Suprapubic skin (tissue), 4 donors: ENCODE measurements around the gene ATF2. TPM values are rescaled to one million over a fixed set of nuclear protein-coding genes. Genes with fewer than 3 reads are reported as not detected.

Experiments used
- DNase-seq, 2 donors: peaks; one replicate each; pipeline ENCODE4 v3.0.0-alpha.2; 2019; ENCODE audit warnings: low spot score in 2 of 2
- H3K27ac ChIP-seq: fragments of 200-600 bp; sonication (generic); one replicate; pipeline ENCODE4 v1.5.1; 2019
- H3K27me3 ChIP-seq: fragments of 200-600 bp; sonication (generic); one replicate; pipeline ENCODE4 v1.5.1; 2019
- H3K36me3 ChIP-seq: fragments of 200-600 bp; sonication (generic); one replicate; pipeline ENCODE4 v1.5.1; 2019
- H3K4me1 ChIP-seq: fragments of 200-600 bp; sonication (generic); one replicate; pipeline ENCODE4 v1.5.1; 2019
- H3K4me3 ChIP-seq: fragments of 200-600 bp; sonication (generic); one replicate; pipeline ENCODE4 v1.5.1; 2019; ENCODE audit warnings: mild to moderate bottlenecking
- H3K9me3 ChIP-seq: fragments of 200-600 bp; sonication (generic); one replicate; pipeline ENCODE4 v1.5.1; 2019
- EP300 ChIP-seq: sonication (generic); formaldehyde crosslinking; IDR thresholded peaks from one replicate; pipeline ENCODE4 v1.6.1; 2017; ENCODE audit warnings: antibody characterized with exemption
- POLR2A ChIP-seq, 2 donors: fragments of 450-650 bp; IDR thresholded peaks; one replicate each; pipeline ENCODE4 v1.6.1; 2017; ENCODE audit warnings: antibody characterized with exemption in 2 of 2, mild to moderate bottlenecking in 2 of 2, moderate library complexity in 2 of 2
- POLR2AphosphoS5 ChIP-seq, 3 donors: sonication (generic); formaldehyde crosslinking; IDR thresholded peaks; one replicate each; pipeline ENCODE4 v1.6.1; 2017; ENCODE audit warnings: antibody characterized with exemption in 3 of 3
- WGBS: methylation state at CpG from one replicate; pipeline ENCODE4 v1.1.5; 2018; 5-methylcytosine and 5-hydroxymethylcytosine counted together
- total RNA-seq, 4 donors: library from RNA; depleted of rRNA; stranded (reverse); fragments of >200 nt; gene quantifications; one replicate each; pipeline ENCODE4 v1.1.0, GENCODE V29; 2016
- TF ChIP-seq, protein P1 (sequence below), 2 donors: fragments of 200-600 bp in 1 of 2; fragments of 450-650 bp in 1 of 2; sonication (generic) in 1 of 2; IDR thresholded peaks; one replicate each; pipeline ENCODE4 v1.5.1; 2016 to 2019; ENCODE audit warnings: antibody characterized with exemption in 2 of 2, mild to moderate bottlenecking in 1 of 2, moderate library complexity in 1 of 2

Gene ATF2
- total RNA-seq, 4 donors from 2014 or later: 22.3 to 46.9 (median 27.0) TPM

DNA sequence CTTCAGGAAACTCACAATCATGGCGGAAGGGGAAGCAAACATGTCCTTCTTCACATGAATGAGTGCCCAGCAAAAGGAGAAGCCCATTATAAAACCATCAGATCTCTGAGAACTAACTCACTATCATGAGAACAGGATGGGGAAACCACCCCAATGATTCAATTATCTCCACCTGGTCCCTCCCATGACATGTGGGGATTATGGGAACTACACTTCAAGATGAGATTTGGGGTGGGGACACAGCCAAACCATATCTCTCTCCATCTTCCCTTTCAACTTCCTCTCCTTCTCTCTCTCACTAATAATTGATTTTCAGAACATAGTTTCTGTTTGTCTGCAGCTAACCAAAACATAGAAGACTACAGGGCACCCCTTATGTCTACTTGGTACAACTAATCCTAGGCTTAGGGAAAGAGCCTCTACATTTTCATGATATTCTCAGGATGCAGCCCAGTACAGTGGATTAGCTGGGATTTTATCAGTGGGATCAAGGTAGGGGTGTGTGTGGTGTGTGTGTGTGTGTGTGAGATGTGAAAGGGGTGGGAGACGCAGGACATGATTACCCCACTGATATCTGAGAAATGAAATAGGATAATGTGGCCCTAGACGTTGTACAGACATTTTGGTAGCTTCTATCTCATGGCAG lies 2.8 kb upstream of the ATF2 start:
- H3K4me1 ChIP-seq: peaks cover 14% of the 10 kb centered on the region
- TF ChIP-seq POLR2AphosphoS5 (IDR thresholded peaks at IDR 0.05) (no peak), EP300 (no peak), POLR2A (IDR thresholded peaks at IDR 0.05) (no peak)
- TF ChIP-seq, protein P1, sequence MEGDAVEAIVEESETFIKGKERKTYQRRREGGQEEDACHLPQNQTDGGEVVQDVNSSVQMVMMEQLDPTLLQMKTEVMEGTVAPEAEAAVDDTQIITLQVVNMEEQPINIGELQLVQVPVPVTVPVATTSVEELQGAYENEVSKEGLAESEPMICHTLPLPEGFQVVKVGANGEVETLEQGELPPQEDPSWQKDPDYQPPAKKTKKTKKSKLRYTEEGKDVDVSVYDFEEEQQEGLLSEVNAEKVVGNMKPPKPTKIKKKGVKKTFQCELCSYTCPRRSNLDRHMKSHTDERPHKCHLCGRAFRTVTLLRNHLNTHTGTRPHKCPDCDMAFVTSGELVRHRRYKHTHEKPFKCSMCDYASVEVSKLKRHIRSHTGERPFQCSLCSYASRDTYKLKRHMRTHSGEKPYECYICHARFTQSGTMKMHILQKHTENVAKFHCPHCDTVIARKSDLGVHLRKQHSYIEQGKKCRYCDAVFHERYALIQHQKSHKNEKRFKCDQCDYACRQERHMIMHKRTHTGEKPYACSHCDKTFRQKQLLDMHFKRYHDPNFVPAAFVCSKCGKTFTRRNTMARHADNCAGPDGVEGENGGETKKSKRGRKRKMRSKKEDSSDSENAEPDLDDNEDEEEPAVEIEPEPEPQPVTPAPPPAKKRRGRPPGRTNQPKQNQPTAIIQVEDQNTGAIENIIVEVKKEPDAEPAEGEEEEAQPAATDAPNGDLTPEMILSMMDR (IDR thresholded peaks at IDR 0.05): no peak
- no peaks in the 10 kb centered on the region for H3K9me3 ChIP-seq

DNA sequence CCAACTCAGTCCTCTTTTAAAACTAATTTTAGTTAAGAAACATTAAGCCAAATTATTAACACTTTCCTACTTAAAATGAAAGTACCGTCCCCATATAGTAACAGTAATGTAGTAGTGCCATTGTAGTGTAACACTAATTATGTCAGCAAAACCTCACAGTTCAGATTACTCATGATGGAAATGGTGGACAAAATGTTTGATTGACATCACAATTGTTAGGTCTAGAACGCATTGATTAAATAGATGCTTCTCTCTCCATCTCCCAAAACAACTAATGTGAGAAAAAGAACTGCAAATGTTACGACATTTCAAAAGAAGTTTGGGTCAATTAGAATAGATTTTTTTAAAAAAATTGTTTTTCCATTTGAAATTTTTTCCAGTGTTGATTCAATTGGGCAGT lies 1.2 kb upstream of the ATF2 start:
- Histone ChIP-seq H3K9me3 (no peaks in the 10 kb centered on the region), H3K4me3 (peak overlapping the region; percentile 86), H3K4me1 (peaks cover 14% of the 10 kb centered on the region), H3K27ac (no peak overlapping the region), H3K27me3 (no peaks in the 10 kb centered on the region), H3K36me3 (no peaks in the 10 kb centered on the region)
- WGBS: 44% methylated on average over 3 of the region's 3 CpGs
- no peak for DNase-seq
- TF ChIP-seq, protein P1 (IDR thresholded peaks at IDR 0.05): no peak
- TF ChIP-seq EP300 (no peak), POLR2A (IDR thresholded peaks at IDR 0.05) (no peak), POLR2AphosphoS5 (IDR thresholded peaks at IDR 0.05) (no peak)

More for the DNA sequence above, 2.8 kb upstream of the ATF2 start:
- 85% methylated on average over 3 of the region's 3 CpGs for WGBS
- no peak for DNase-seq
- Histone ChIP-seq H3K4me3 (no peak overlapping the region), H3K27ac (no peak overlapping the region), H3K27me3 (no peaks in the 10 kb centered on the region), H3K36me3 (peaks cover 8% of the 10 kb centered on the region)

DNA sequence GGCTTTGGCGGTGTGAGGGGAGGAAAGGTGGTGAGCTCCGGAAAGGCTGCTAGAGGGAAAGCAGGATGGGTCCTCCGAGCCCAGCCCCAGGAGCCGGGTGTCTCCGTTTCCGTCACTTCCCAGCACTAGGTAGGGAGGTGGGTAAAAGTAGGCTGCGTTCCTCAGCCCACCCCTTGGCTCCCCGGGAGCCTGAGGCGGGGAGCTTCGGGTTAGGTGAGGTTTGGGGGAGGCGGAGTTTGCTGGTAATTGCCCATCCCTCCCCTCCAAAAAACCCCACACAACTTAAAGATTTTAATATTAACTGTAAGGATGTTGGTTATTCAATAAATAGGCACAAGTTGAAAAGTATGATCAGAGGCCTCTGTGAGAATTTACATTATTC lies 552 bp upstream of the ATF2 start:
- DNase-seq: no peak
- Histone ChIP-seq H3K27ac (peak overlapping the region; percentile 49), H3K9me3 (no peaks in the 10 kb centered on the region), H3K27me3 (no peaks in the 10 kb centered on the region), H3K4me3 (peak overlapping the region; percentile 86), H3K4me1 (peaks cover 14% of the 10 kb centered on the region), H3K36me3 (no peaks in the 10 kb centered on the region)
- TF ChIP-seq POLR2A (IDR thresholded peaks at IDR 0.05): peak in 1 of 2 donors; percentile 50
- TF ChIP-seq EP300: no peak
- 0% methylated on average over 11 of the region's 11 CpGs for WGBS

DNA sequence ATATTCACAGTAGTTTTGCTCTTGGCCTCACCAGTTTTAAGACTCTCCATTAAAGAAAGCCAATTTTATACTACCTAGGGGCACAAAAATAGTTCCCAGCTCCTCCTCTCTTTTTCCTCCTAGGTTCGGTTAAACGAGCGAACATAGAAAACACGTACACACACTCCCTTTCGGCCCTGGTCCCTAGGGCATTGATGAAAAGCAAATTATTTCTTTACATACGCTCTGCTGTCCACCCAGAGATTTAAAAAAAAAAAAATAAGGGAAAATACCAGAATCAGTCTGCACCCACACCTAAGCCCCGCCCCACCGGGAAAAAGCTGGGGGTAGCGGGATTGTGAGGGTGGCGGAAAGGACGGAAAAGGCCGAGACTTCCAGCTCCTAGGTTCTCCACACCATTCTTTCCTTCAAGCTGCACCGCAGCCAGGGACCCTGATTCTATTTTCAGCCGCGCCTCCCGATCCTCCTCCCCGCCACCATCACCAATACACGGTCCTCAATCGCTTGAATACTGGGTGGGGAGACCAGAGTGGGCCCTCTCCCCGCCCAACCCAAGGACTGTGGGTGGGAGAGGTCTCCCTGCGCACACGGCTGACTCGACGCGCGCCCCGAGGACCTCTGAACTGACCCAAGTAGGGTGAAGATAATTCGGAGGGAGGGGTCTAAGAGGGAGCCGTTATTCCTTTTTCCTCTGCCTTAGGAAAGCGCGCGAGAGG lies 769 bp downstream of the ATF2 start:
- TF ChIP-seq POLR2AphosphoS5 (IDR thresholded peaks at IDR 0.05) (no peak), POLR2A (IDR thresholded peaks at IDR 0.05) (no peak), EP300 (no peak)
- TF ChIP-seq, protein P1 (IDR thresholded peaks at IDR 0.05): no peak
- Histone ChIP-seq H3K36me3 (no peaks in the 10 kb centered on the region), H3K4me3 (peak overlapping the region; percentile 86), H3K4me1 (peaks cover 14% of the 10 kb centered on the region), H3K27ac (peak overlapping the region; percentile 94), H3K27me3 (no peaks in the 10 kb centered on the region), H3K9me3 (no peaks in the 10 kb centered on the region)
- 0% methylated on average over 32 of the region's 32 CpGs for whole genome bisulfite sequencing
- DNase-seq: peak in 1 of 2 donors; percentile 71

DNA sequence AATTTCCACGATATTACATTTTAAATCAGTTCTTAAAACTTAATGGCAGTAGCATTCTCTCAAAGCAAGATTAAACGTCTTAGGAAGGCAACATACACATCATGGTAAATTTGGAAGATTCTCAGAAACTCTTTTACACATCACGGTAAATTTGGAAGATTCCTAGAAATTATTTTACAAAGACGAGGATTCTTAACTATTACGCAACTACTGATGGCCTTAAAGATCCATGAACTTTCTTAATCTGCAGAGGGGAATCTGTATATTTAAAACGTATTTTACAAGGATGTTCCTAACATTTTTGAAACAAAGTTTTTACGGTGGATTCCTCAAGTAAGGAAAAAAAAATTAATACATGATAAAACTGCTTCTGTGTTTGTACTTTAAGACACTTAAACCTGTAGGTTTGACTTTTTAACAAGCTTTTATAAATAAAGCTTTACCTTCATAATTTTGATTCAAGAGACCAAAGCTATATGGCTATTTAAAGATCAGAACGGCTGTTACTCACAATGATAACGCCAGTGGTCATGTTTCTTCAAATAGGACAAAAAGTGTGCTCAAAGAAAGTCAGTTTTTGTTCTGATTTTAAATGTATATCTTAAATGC lies 1.7 kb downstream of the ATF2 start:
- Histone ChIP-seq H3K36me3 (no peaks in the 10 kb centered on the region), H3K4me1 (peaks cover 14% of the 10 kb centered on the region), H3K27me3 (no peaks in the 10 kb centered on the region), H3K27ac (no peak overlapping the region), H3K9me3 (no peaks in the 10 kb centered on the region), H3K4me3 (peak overlapping the region; percentile 86)
- 39% methylated on average over 9 of the region's 9 CpGs for WGBS
- no peak for DNase-seq
- TF ChIP-seq EP300 (no peak), POLR2AphosphoS5 (IDR thresholded peaks at IDR 0.05) (no peak), POLR2A (IDR thresholded peaks at IDR 0.05) (no peak)
- TF ChIP-seq, protein P1 (IDR thresholded peaks at IDR 0.05): no peak
